Measurements from ENCODE around the gene ROCK2. TPM values are rescaled to one million over a fixed set of nuclear protein-coding genes. Genes with fewer than 3 reads are reported as not detected.

ROCK2 gene
- total and polyA plus RNA-seq, 4 donors = 21.3 to 68.3 (median 36.7) TPM

DNA sequence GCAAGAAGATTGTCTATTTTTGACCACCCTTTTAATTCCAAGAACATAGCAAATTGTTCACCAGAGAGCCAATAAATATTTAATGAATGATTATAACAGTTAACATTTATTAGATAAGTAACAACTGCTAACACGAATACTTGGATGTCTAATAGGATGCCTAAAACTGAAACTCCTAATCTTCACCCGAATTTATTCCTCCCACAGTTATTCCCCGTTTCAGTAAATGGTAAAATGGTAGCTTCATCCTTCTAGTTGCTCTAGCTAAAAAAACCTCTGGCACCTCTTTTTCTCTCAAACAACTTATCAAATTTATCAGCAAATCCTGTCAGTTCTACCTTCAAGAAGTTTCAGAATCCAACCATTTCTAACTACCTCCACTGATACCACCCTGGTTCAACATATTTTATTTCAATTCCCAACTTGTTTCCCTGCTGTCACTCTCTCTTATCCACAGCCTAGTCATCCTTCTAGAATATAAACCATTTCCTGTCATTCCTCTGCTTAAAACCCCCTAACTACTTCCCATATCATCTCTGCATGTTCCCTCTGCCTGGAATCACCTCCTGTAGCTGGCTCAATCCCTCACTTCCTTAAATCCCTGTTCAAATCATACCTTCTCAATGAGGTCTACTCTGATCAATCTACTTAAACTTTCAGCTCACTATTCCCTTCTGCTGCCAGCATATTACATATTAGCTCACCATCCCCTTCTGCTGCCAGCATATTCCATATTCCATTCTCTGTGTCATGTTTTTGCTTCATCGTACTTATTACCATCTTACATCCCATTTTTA lies 93.8 kb downstream of the ROCK2 start:
- no peaks in the 10 kb centered on the region for H3K4me1 ChIP-seq (ENCODE audit: control insufficient read depth, insufficient read depth, low read length)
- DNase-seq (ENCODE audit: low read depth in 4 of 6, low spot score in 6 of 6) = no peak
- H3K36me3 ChIP-seq (ENCODE audit: control insufficient read depth, insufficient read depth, low read length) = peaks cover 5% of the 10 kb centered on the region
- H3K4me3 ChIP-seq (ENCODE audit: low read depth, low read length) = no peak overlapping the region
- no peaks in the 10 kb centered on the region for H3K9me3 ChIP-seq (ENCODE audit: control insufficient read depth, insufficient read depth, low read length)
- H3K27me3 ChIP-seq (ENCODE audit: control insufficient read depth, insufficient read depth, low read length) = no peaks in the 10 kb centered on the region
- H3K27ac ChIP-seq (ENCODE audit: low read depth, low read length) = no peak overlapping the region
- WGBS (ENCODE audit: insufficient coverage) = 91% methylated on average over 3 of the region's 4 CpGs

DNA sequence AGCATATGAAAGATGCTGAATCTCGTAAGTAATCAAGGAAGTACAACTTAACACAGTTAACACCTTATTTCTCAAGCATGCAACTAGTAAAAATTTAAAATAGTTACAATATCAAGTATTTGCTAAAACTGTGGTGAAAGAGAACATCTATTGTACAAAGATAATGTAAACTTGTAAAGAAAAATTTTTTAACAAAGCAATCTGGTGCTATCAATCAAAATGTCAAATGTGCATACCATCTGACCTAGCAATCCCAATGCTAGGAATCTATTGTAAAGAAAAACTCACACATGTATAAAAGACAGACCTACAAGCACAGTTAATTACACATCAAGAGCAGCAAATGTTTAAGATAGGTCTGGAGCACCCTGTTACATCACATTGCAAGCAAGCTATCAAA lies 99.1 kb downstream of the ROCK2 start:
- WGBS (ENCODE audit: insufficient coverage) = no CpG with 5 or more reads among the region's 1 CpG
- no peaks in the 10 kb centered on the region for H3K4me1 ChIP-seq (ENCODE audit: control insufficient read depth, insufficient read depth, low read length)
- DNase-seq (ENCODE audit: low read depth in 4 of 6, low spot score in 6 of 6) = no peak
- H3K4me3 ChIP-seq (ENCODE audit: low read depth, low read length) = no peak overlapping the region
- H3K27ac ChIP-seq (ENCODE audit: low read depth, low read length) = no peak overlapping the region
- H3K27me3 ChIP-seq (ENCODE audit: control insufficient read depth, insufficient read depth, low read length) = no peaks in the 10 kb centered on the region
- peaks cover 5% of the 10 kb centered on the region for H3K36me3 ChIP-seq (ENCODE audit: control insufficient read depth, insufficient read depth, low read length)
- H3K9me3 ChIP-seq (ENCODE audit: control insufficient read depth, insufficient read depth, low read length) = no peaks in the 10 kb centered on the region

DNA sequence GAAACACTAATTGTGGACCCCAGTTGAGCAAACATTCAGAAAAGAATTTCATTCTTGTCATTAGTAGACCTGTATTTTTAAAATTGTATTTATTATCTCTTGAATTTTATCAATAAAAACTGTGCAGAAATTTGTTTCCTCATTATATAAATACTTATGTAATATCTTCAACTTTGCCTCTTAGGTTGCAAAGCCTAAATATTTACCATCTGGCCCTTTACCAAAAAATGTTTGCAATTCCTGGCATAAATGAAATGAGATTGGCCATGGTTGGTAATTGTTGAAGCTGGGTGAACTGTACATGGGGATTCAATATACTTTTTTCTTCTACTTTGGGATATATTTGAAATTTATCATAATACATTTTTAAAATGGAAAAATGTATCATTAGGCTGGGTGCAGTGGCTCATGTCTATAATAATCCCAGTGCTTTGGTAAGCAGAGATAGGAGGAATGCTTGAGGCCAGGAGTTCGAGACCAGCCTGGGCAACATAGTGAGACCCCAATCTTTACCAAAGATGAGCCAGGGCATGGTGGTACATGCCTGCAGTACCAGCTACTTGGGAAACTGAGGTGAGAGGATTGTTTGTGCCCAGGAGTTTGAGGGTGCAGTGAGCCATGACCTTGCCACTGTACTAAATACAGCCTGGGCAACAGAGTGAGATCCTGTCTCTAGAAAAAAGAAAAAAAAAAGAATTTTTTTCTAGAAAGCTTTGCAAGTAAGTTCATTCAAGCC lies 100.2 kb downstream of the ROCK2 start:
- no peak for DNase-seq (ENCODE audit: low read depth in 4 of 6, low spot score in 6 of 6)
- Histone ChIP-seq H3K27me3 (ENCODE audit: control insufficient read depth, insufficient read depth, low read length) (no peaks in the 10 kb centered on the region), H3K27ac (ENCODE audit: low read depth, low read length) (no peak overlapping the region), H3K4me1 (ENCODE audit: control insufficient read depth, insufficient read depth, low read length) (no peaks in the 10 kb centered on the region), H3K36me3 (ENCODE audit: control insufficient read depth, insufficient read depth, low read length) (peaks cover 5% of the 10 kb centered on the region), H3K4me3 (ENCODE audit: low read depth, low read length) (no peak overlapping the region), H3K9me3 (ENCODE audit: control insufficient read depth, insufficient read depth, low read length) (no peaks in the 10 kb centered on the region)
- 100% methylated on average over 1 of the region's 1 CpG for WGBS (ENCODE audit: insufficient coverage)

DNA sequence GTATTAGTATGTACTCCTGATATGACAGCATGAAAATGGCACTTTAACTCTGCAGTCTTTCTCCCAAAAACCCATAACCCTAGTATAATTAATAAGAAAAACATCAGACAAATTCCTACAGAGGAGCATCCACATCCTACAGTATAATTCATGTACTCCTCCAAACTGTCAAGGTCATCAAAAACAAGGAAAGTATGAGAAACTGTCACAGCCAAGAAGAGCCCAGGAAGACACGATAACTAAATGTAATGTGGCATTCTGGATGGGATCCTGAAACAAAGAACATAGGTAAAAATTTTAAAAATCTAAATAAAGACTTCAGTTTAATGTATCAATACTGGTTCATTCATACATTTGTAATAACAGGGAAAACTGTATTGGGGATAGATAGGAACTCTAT lies 100.9 kb downstream of the ROCK2 start:
- no peak for DNase-seq (ENCODE audit: low read depth in 4 of 6, low spot score in 6 of 6)
- no CpG with 5 or more reads among the region's 1 CpG for WGBS (ENCODE audit: insufficient coverage)
- Histone ChIP-seq H3K36me3 (ENCODE audit: control insufficient read depth, insufficient read depth, low read length) (peaks cover 5% of the 10 kb centered on the region), H3K4me1 (ENCODE audit: control insufficient read depth, insufficient read depth, low read length) (no peaks in the 10 kb centered on the region), H3K27ac (ENCODE audit: low read depth, low read length) (no peak overlapping the region), H3K9me3 (ENCODE audit: control insufficient read depth, insufficient read depth, low read length) (no peaks in the 10 kb centered on the region), H3K27me3 (ENCODE audit: control insufficient read depth, insufficient read depth, low read length) (no peaks in the 10 kb centered on the region), H3K4me3 (ENCODE audit: low read depth, low read length) (no peak overlapping the region)

DNA sequence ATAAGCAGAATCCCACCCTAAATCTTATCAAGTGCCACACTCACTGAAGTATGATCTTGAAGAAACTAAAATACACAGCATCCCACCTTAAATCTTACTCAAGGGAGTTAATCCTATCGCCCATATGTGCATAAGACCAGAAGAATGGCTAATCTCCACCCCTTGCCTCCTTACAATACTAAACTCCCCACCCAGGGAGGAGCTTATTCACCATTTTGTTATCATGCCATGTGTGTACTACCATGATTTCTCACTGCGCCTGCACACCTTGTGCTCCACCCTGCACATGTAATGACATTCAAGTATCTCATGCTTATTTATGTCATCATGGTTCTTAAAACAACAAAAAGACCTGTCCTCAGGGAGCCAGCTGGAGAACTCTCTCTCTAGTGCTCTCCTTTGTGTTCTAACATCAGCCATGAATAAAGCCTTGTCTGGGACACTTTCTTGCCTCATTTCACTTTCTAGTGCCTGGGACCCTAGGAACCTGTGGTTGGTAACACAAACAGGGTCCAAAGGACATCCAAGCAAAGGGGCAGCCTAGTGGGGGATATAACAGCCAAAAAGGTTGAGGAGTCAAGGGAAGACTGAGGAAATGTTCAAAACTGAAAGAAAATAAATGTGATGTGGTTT lies 101.8 kb downstream of the ROCK2 start:
- H3K4me1 ChIP-seq (ENCODE audit: control insufficient read depth, insufficient read depth, low read length) = no peaks in the 10 kb centered on the region
- H3K4me3 ChIP-seq (ENCODE audit: low read depth, low read length) = no peak overlapping the region
- WGBS (ENCODE audit: insufficient coverage) = 96% methylated on average over 2 of the region's 2 CpGs
- DNase-seq (ENCODE audit: low read depth in 4 of 6, low spot score in 6 of 6) = no peak
- H3K36me3 ChIP-seq (ENCODE audit: control insufficient read depth, insufficient read depth, low read length) = peaks cover 2% of the 10 kb centered on the region
- H3K27ac ChIP-seq (ENCODE audit: low read depth, low read length) = no peak overlapping the region
- H3K27me3 ChIP-seq (ENCODE audit: control insufficient read depth, insufficient read depth, low read length) = no peaks in the 10 kb centered on the region
- H3K9me3 ChIP-seq (ENCODE audit: control insufficient read depth, insufficient read depth, low read length) = no peaks in the 10 kb centered on the region

DNA sequence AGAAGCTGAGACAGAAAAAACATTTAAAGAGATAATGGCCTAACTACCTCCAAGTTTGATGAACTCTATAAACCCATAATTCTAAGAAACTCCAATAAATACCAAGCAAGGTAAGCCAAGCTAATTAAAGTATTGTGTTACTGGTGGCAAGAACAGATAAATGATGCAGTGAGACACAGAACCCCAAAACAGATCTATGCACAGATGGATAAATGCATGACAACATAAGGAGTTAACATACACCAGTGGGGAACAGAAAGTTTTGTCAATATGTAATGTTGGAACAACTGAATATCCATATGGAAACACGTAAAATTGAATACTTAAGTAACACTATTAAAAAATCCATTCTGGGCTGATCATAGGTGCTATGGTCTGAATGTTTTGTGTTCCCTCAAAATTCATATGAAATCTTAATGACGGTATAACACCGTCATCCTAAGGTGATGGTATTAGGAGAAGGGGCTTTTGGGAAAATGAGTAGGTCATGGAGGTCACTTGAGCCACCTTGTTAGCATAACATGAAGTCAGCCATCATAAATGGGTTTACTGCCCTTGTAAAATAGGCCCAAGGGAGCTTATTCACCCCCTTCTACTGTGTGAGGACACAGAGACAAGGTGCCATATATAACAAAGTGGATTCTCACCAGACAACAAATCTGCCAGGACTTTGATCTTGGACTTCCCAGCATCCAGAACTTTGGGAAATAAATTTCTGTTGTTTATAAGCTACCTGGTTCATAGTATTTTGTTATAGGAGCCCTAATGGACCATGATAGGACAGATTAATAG lies 102.8 kb downstream of the ROCK2 start:
- Histone ChIP-seq H3K27me3 (ENCODE audit: control insufficient read depth, insufficient read depth, low read length) (no peaks in the 10 kb centered on the region), H3K4me1 (ENCODE audit: control insufficient read depth, insufficient read depth, low read length) (no peaks in the 10 kb centered on the region), H3K9me3 (ENCODE audit: control insufficient read depth, insufficient read depth, low read length) (no peaks in the 10 kb centered on the region), H3K4me3 (ENCODE audit: low read depth, low read length) (no peak overlapping the region), H3K27ac (ENCODE audit: low read depth, low read length) (no peak overlapping the region), H3K36me3 (ENCODE audit: control insufficient read depth, insufficient read depth, low read length) (no peaks in the 10 kb centered on the region)
- peak in 1 of 6 donors; percentile 44 for DNase-seq (ENCODE audit: low read depth in 4 of 6, low spot score in 6 of 6)
- WGBS (ENCODE audit: insufficient coverage) = no CpG with 5 or more reads among the region's 3 CpGs

DNA sequence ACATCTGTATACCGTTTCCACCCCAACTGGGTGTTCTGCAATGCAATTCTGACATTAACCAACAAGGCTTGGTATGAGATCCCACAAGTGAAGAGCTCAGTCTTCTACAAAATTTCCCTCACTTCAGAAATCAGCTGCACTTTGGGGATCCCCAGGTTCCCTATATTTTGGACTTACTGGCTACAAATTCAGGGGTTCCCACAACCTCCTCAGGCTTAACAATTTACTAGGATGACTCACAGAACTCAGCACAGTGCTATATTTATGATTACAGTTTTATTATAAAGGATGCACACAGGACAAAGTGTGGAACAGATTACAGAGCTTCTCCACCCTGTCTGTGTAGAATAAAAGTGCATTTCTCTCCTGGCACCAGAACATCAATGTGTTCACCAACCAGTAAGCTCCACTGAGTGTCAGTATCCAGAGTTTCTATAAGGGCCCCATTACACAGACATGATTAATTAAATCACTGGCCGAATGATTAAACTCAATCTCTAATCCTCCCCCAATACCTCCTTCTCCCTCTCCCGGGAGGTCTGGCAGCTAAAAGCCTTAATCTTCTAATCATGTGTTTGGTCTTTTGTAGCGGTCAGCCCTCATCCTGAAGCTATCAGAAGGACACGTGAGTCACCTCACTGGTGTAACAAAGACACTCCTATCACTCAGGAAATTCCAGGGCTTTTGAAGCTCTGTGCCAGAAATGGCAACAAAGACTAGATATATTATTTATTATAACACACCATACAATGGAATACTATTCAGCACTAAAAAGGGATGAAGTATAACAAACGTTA lies 104.6 kb downstream of the ROCK2 start:
- no peak overlapping the region for H3K4me3 ChIP-seq (ENCODE audit: low read depth, low read length)
- H3K27ac ChIP-seq (ENCODE audit: low read depth, low read length) = no peak overlapping the region
- H3K36me3 ChIP-seq (ENCODE audit: control insufficient read depth, insufficient read depth, low read length) = no peaks in the 10 kb centered on the region
- H3K4me1 ChIP-seq (ENCODE audit: control insufficient read depth, insufficient read depth, low read length) = no peaks in the 10 kb centered on the region
- H3K27me3 ChIP-seq (ENCODE audit: control insufficient read depth, insufficient read depth, low read length) = no peaks in the 10 kb centered on the region
- no peaks in the 10 kb centered on the region for H3K9me3 ChIP-seq (ENCODE audit: control insufficient read depth, insufficient read depth, low read length)
- DNase-seq (ENCODE audit: low read depth in 4 of 6, low spot score in 6 of 6) = no peak
- 87% methylated on average over 4 of the region's 6 CpGs for WGBS (ENCODE audit: insufficient coverage)

DNA sequence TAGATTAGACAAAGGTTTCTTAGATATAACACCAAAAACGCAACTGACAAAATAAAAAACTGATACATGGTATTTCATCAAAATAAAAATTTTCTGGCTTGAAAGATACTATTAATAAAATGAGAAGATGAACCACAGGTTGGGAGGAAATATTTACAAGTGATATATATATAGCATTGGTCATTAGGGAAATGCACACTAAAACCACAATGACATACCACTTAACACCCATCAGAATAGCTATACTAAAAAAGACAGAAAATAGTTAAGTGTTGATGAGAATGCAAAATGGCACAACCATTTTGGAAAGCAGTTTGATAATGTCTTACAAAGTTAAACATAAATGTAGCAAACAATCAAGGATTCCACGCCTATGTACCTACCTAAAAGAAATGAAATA lies 105.3 kb downstream of the ROCK2 start:
- Histone ChIP-seq H3K9me3 (ENCODE audit: control insufficient read depth, insufficient read depth, low read length) (no peaks in the 10 kb centered on the region), H3K27ac (ENCODE audit: low read depth, low read length) (no peak overlapping the region), H3K4me1 (ENCODE audit: control insufficient read depth, insufficient read depth, low read length) (no peaks in the 10 kb centered on the region), H3K36me3 (ENCODE audit: control insufficient read depth, insufficient read depth, low read length) (no peaks in the 10 kb centered on the region), H3K27me3 (ENCODE audit: control insufficient read depth, insufficient read depth, low read length) (no peaks in the 10 kb centered on the region), H3K4me3 (ENCODE audit: low read depth, low read length) (no peak overlapping the region)
- DNase-seq (ENCODE audit: low read depth in 4 of 6, low spot score in 6 of 6) = no peak
- WGBS (ENCODE audit: insufficient coverage) = no CpG with 5 or more reads among the region's 2 CpGs

DNA sequence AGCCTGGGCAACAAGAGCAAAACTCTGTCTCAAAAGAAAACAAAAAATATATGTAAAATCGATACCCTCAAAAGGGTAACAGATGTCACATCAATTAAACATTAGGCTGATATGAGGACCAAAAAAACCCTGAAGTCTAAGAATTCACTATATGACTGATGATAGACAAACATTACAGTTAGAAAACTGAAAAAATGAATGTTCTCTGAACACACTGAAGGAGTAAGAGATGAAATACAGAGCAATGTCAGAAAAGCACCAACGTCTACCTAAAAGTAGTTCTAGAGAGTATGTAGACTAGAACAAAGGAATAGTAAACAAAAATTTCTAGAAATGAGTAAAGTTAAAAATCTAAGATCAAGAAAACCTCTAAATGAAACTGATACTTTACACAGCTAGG lies 107.3 kb downstream of the ROCK2 start:
- no CpG with 5 or more reads among the region's 2 CpGs for WGBS (ENCODE audit: insufficient coverage)
- H3K9me3 ChIP-seq (ENCODE audit: control insufficient read depth, insufficient read depth, low read length) = no peaks in the 10 kb centered on the region
- no peaks in the 10 kb centered on the region for H3K27me3 ChIP-seq (ENCODE audit: control insufficient read depth, insufficient read depth, low read length)
- no peaks in the 10 kb centered on the region for H3K4me1 ChIP-seq (ENCODE audit: control insufficient read depth, insufficient read depth, low read length)
- H3K27ac ChIP-seq (ENCODE audit: low read depth, low read length) = no peak overlapping the region
- DNase-seq (ENCODE audit: low read depth in 4 of 6, low spot score in 6 of 6) = no peak
- peaks cover under 1% of the 10 kb centered on the region for H3K36me3 ChIP-seq (ENCODE audit: control insufficient read depth, insufficient read depth, low read length)
- H3K4me3 ChIP-seq (ENCODE audit: low read depth, low read length) = no peak overlapping the region
